Stimulated activated CD8-positive, alpha-beta memory T cell treated with anti-CD3 and anti-CD28 coated beads, Interleukin-4, amount 100 ng/mL, for 4 hours (primary cell): ENCODE measurements around the gene BCR.

Experiments used
- DNase-seq, 2 donors: peaks; one replicate each; pipeline ENCODE4 v3.0.0-alpha.2; 2020; ENCODE audit warnings: low read depth in 2 of 2, low spot score in 1 of 2

BCR gene

GRCh38 chr22:23242473-23243001 lies 62.2 kb downstream of the BCR start:
- DNase-seq: no peak

- DNase-seq: peak; percentile 38 to 44
Observed at GRCh38 chr22:23243006-23243573, 62.8 kb downstream of the BCR start.

GRCh38 chr22:23243859-23244689 lies 63.8 kb downstream of the BCR start:
- no peak for DNase-seq

GRCh38 chr22:23244690-23245044 lies 64.4 kb downstream of the BCR start:
- DNase-seq: no peak

GRCh38 chr22:23245045-23245798 lies 64.9 kb downstream of the BCR start:
- no peak for DNase-seq

- no peak for DNase-seq
Observed at GRCh38 chr22:23245799-23246136, 65.5 kb downstream of the BCR start.

- DNase-seq: no peak
Observed at GRCh38 chr22:23246982-23247766, 66.9 kb downstream of the BCR start.

- no peak for DNase-seq
Observed at GRCh38 chr22:23248583-23248982, 68.3 kb downstream of the BCR start.

- DNase-seq: no peak
Observed at GRCh38 chr22:23250056-23250784, 69.9 kb downstream of the BCR start.

- no peak for DNase-seq
Observed at GRCh38 chr22:23250785-23251363, 70.6 kb downstream of the BCR start.

- no peak for DNase-seq
Observed at GRCh38 chr22:23251445-23252093, 71.3 kb downstream of the BCR start.

- DNase-seq: no peak
Observed at GRCh38 chr22:23253475-23254055, 73.3 kb downstream of the BCR start.

- no peak for DNase-seq
Observed at GRCh38 chr22:23255506-23256170, 75.3 kb downstream of the BCR start.

- no peak for DNase-seq
Observed at GRCh38 chr22:23256171-23256932, 76.0 kb downstream of the BCR start.

GRCh38 chr22:23256986-23257888 lies 76.9 kb downstream of the BCR start:
- DNase-seq: no peak

- no peak for DNase-seq
Observed at GRCh38 chr22:23257889-23258825, 77.8 kb downstream of the BCR start.
